ENCODE measurements around the gene ALOX12B.

Gene ALOX12B

GRCh38 chr17:8073627-8074484, 13.7 kb downstream of the ALOX12B start:
- H3K27ac ChIP-seq (ENCODE audit: low read depth, low read length): no peak overlapping the region
- H3K4ac ChIP-seq (ENCODE audit: low read depth, low read length): no peak overlapping the region
- no peaks in the 10 kb centered on the region for H3K79me1 ChIP-seq (ENCODE audit: low read length)
- no CpG with 5 or more reads among the region's 28 CpGs for WGBS (ENCODE audit: extremely low coverage, insufficient coverage, low lambda C conversion rate)
- H3K56ac ChIP-seq (ENCODE audit: low read length): peak overlapping the region; percentile 53
- H3K4me2 ChIP-seq (ENCODE audit: low read length): peak overlapping the region; percentile 35
- no peak overlapping the region for H4K8ac ChIP-seq (ENCODE audit: low read depth, low read length)
- H3K9ac ChIP-seq (ENCODE audit: low read length): no peak overlapping the region
- H3K36me3 ChIP-seq (ENCODE audit: control insufficient read depth, insufficient read depth, low read length): no peaks in the 10 kb centered on the region
- H3K4me3 ChIP-seq (ENCODE audit: low read length): no peak overlapping the region
- H3K23ac ChIP-seq (ENCODE audit: low read length): no peak overlapping the region
- H3K79me2 ChIP-seq (ENCODE audit: control insufficient read depth, insufficient read depth, low read length): no peaks in the 10 kb centered on the region
- no peak overlapping the region for H2BK5ac ChIP-seq (ENCODE audit: low read length)
- no peak overlapping the region for H3K18ac ChIP-seq (ENCODE audit: low read length)
- no peak overlapping the region for H2BK120ac ChIP-seq (ENCODE audit: low read depth, low read length)
- H3K27me3 ChIP-seq (ENCODE audit: insufficient read depth, low read length, poor library complexity): peaks cover 41% of the 10 kb centered on the region
- H2AK5ac ChIP-seq (ENCODE audit: low read length): no peak overlapping the region
- peaks cover 7% of the 10 kb centered on the region for H3K4me1 ChIP-seq (ENCODE audit: control insufficient read depth, low read depth, low read length)
- no peak overlapping the region for H2BK15ac ChIP-seq (replicated peaks; ENCODE audit: low read depth)
- H4K5ac ChIP-seq (ENCODE audit: low read length): no peak overlapping the region
- peak; percentile 83 for DNase-seq

DNA sequence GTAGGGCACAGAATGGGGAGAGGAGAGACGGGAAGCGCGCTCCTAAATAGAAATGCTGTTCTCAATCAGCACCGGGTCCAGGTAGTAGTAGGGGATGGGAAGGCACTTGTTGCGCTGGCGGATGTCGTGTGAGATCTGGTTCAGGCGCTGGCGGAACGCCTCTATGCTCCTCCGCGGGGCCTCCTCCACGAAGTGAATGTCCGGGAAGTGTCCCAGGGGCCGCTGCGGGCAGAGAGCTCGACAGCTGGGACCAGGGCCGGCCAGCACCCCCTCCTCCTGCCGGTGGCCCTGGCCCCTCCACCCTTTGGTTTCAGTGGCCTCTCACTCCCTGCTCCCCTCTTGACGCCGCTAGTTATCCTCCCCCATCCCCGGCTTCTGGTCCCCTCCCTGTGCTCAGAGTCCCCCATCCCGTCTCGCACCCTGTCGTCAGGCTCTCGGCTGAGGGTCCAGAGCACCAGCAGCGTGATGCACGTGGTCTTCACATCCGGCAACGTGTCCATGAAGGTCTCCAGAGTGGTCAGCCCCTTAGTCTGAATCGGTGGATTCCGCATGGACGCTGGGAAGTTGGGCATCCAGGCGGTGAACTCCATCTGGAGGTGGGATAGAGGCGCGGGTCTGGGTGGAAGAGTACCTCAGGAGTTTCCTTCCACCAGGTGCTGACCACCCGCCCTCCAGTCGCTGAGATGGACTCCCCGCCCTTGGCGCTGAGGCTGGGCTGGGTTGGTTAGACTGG, 14.6 kb downstream of the ALOX12B start:
- Histone ChIP-seq H4K8ac (ENCODE audit: low read depth, low read length) (no peak overlapping the region), H3K4me1 (ENCODE audit: control insufficient read depth, low read depth, low read length) (peaks cover 7% of the 10 kb centered on the region), H4K5ac (ENCODE audit: low read length) (no peak overlapping the region), H2AK5ac (ENCODE audit: low read length) (no peak overlapping the region), H3K56ac (ENCODE audit: low read length) (peak overlapping the region; percentile 54), H3K4me3 (ENCODE audit: low read length) (no peak overlapping the region), H3K36me3 (ENCODE audit: control insufficient read depth, insufficient read depth, low read length) (no peaks in the 10 kb centered on the region), H3K9ac (ENCODE audit: low read length) (no peak overlapping the region), H3K4me2 (ENCODE audit: low read length) (peak overlapping the region; percentile 14), H3K23ac (ENCODE audit: low read length) (no peak overlapping the region), H2BK5ac (ENCODE audit: low read length) (no peak overlapping the region), H2BK120ac (ENCODE audit: low read depth, low read length) (no peak overlapping the region), H2BK15ac (replicated peaks; ENCODE audit: low read depth) (no peak overlapping the region), H3K79me1 (ENCODE audit: low read length) (no peaks in the 10 kb centered on the region), H3K27me3 (ENCODE audit: insufficient read depth, low read length, poor library complexity) (peaks cover 41% of the 10 kb centered on the region), H3K4ac (ENCODE audit: low read depth, low read length) (no peak overlapping the region), H3K79me2 (ENCODE audit: control insufficient read depth, insufficient read depth, low read length) (no peaks in the 10 kb centered on the region), H3K27ac (ENCODE audit: low read depth, low read length) (no peak overlapping the region), H3K18ac (ENCODE audit: low read length) (no peak overlapping the region)
- DNase-seq: no peak
- no CpG with 5 or more reads among the region's 40 CpGs for WGBS (ENCODE audit: extremely low coverage, insufficient coverage, low lambda C conversion rate)

GRCh38 chr17:8072341-8072728, 15.2 kb downstream of the ALOX12B start:
- no peak overlapping the region for H3K18ac ChIP-seq (ENCODE audit: low read length)
- H3K4me3 ChIP-seq (ENCODE audit: low read length): no peak overlapping the region
- H2BK5ac ChIP-seq (ENCODE audit: low read length): no peak overlapping the region
- no peak overlapping the region for H3K4ac ChIP-seq (ENCODE audit: low read depth, low read length)
- no peaks in the 10 kb centered on the region for H3K79me1 ChIP-seq (ENCODE audit: low read length)
- H3K27ac ChIP-seq (ENCODE audit: low read depth, low read length): no peak overlapping the region
- no peak overlapping the region for H4K5ac ChIP-seq (ENCODE audit: low read length)
- H3K27me3 ChIP-seq (ENCODE audit: insufficient read depth, low read length, poor library complexity): peaks cover 41% of the 10 kb centered on the region
- peaks cover 7% of the 10 kb centered on the region for H3K4me1 ChIP-seq (ENCODE audit: control insufficient read depth, low read depth, low read length)
- no peak overlapping the region for H2BK15ac ChIP-seq (replicated peaks; ENCODE audit: low read depth)
- H3K9ac ChIP-seq (ENCODE audit: low read length): no peak overlapping the region
- no peak overlapping the region for H2BK120ac ChIP-seq (ENCODE audit: low read depth, low read length)
- H3K4me2 ChIP-seq (ENCODE audit: low read length): no peak overlapping the region
- no peak overlapping the region for H4K8ac ChIP-seq (ENCODE audit: low read depth, low read length)
- no CpG with 5 or more reads among the region's 28 CpGs for WGBS (ENCODE audit: extremely low coverage, insufficient coverage, low lambda C conversion rate)
- H3K23ac ChIP-seq (ENCODE audit: low read length): no peak overlapping the region
- H3K79me2 ChIP-seq (ENCODE audit: control insufficient read depth, insufficient read depth, low read length): no peaks in the 10 kb centered on the region
- H2AK5ac ChIP-seq (ENCODE audit: low read length): no peak overlapping the region
- H3K56ac ChIP-seq (ENCODE audit: low read length): peak overlapping the region; percentile 49
- DNase-seq: no peak
- no peaks in the 10 kb centered on the region for H3K36me3 ChIP-seq (ENCODE audit: control insufficient read depth, insufficient read depth, low read length)

DNA sequence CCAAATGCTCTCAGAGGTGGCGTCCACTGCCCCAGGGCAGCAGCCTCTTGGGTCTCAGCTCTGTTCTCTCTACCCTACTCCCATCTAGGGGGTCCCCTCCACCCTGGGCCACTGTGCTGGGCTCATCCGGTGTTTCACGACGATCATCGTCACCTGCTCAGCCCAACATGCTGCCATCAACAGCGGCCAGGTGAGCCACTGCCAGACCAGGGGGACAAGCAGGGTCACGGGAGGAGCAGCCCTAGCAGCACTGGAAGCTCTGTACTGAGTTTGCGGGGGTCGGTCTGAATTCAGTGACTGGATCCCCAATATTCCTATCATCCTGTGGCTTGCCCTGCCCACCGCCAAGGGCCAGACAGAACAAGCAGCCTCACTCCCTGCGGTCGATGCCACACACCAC, 16.0 kb downstream of the ALOX12B start:
- Histone ChIP-seq H3K23ac (ENCODE audit: low read length) (no peak overlapping the region), H2AK5ac (ENCODE audit: low read length) (no peak overlapping the region), H3K4me2 (ENCODE audit: low read length) (no peak overlapping the region), H3K4me1 (ENCODE audit: control insufficient read depth, low read depth, low read length) (peaks cover 7% of the 10 kb centered on the region), H3K4ac (ENCODE audit: low read depth, low read length) (no peak overlapping the region), H3K56ac (ENCODE audit: low read length) (no peak overlapping the region), H3K79me1 (ENCODE audit: low read length) (no peaks in the 10 kb centered on the region), H3K79me2 (ENCODE audit: control insufficient read depth, insufficient read depth, low read length) (no peaks in the 10 kb centered on the region), H2BK120ac (ENCODE audit: low read depth, low read length) (no peak overlapping the region), H2BK5ac (ENCODE audit: low read length) (no peak overlapping the region), H3K27me3 (ENCODE audit: insufficient read depth, low read length, poor library complexity) (peaks cover 41% of the 10 kb centered on the region), H3K36me3 (ENCODE audit: control insufficient read depth, insufficient read depth, low read length) (no peaks in the 10 kb centered on the region), H3K4me3 (ENCODE audit: low read length) (no peak overlapping the region), H2BK15ac (replicated peaks; ENCODE audit: low read depth) (no peak overlapping the region), H4K8ac (ENCODE audit: low read depth, low read length) (no peak overlapping the region), H3K9ac (ENCODE audit: low read length) (no peak overlapping the region), H4K5ac (ENCODE audit: low read length) (no peak overlapping the region), H3K27ac (ENCODE audit: low read depth, low read length) (no peak overlapping the region), H3K18ac (ENCODE audit: low read length) (no peak overlapping the region)
- WGBS (ENCODE audit: extremely low coverage, insufficient coverage, low lambda C conversion rate): no CpG with 5 or more reads among the region's 12 CpGs
- DNase-seq: no peak

- Histone ChIP-seq H3K4me2 (ENCODE audit: low read length) (no peak overlapping the region), H3K23ac (ENCODE audit: low read length) (no peak overlapping the region), H2BK15ac (replicated peaks; ENCODE audit: low read depth) (no peak overlapping the region), H3K36me3 (ENCODE audit: control insufficient read depth, insufficient read depth, low read length) (no peaks in the 10 kb centered on the region), H2AK5ac (ENCODE audit: low read length) (no peak overlapping the region), H3K79me1 (ENCODE audit: low read length) (no peaks in the 10 kb centered on the region), H3K4me3 (ENCODE audit: low read length) (no peak overlapping the region), H3K56ac (ENCODE audit: low read length) (peak overlapping the region; percentile 45), H3K79me2 (ENCODE audit: control insufficient read depth, insufficient read depth, low read length) (no peaks in the 10 kb centered on the region), H3K27me3 (ENCODE audit: insufficient read depth, low read length, poor library complexity) (peaks cover 32% of the 10 kb centered on the region), H2BK5ac (ENCODE audit: low read length) (no peak overlapping the region), H3K4me1 (ENCODE audit: control insufficient read depth, low read depth, low read length) (peaks cover 7% of the 10 kb centered on the region), H3K4ac (ENCODE audit: low read depth, low read length) (no peak overlapping the region), H4K5ac (ENCODE audit: low read length) (no peak overlapping the region), H2BK120ac (ENCODE audit: low read depth, low read length) (no peak overlapping the region), H3K18ac (ENCODE audit: low read length) (no peak overlapping the region), H3K9ac (ENCODE audit: low read length) (no peak overlapping the region), H4K8ac (ENCODE audit: low read depth, low read length) (no peak overlapping the region), H3K27ac (ENCODE audit: low read depth, low read length) (peak overlapping the region; percentile 57)
- no CpG with 5 or more reads among the region's 3 CpGs for WGBS (ENCODE audit: extremely low coverage, insufficient coverage, low lambda C conversion rate)
- DNase-seq: no peak
These were observed 18.0 kb downstream of the ALOX12B start for GRCh38 chr17:8069587-8069860.

Data from mesendoderm (in vitro differentiated cells).